Activated T-helper 1 cell treated with anti-CD3 and anti-CD28 coated beads, Interleukin-12 subunit alpha, Interleukin-12 subunit beta, Interleukin-2, Interleukin-4 antibody, amounts not matched to agents 30 ng/mL and 10 ng/mL and 1 ng/mL, durations not matched to agents 14 hours and 24 hours and 36 hours (primary cell): ENCODE results near the gene AMDHD2. TPM values are rescaled to one million over a fixed set of nuclear protein-coding genes. Genes with fewer than 3 reads are reported as not detected.
"Not testable (repeated sequence)": the region's sequence is repeated elsewhere in the genome, so short reads cannot be mapped to it uniquely, and the experiment has no call there.

Experiments used
- DNase-seq: peaks from one replicate; pipeline ENCODE4 v3.0.0; 2021; ENCODE audit warnings: low spot score
- H3K27ac Mint-ChIP-seq: one replicate; pipeline ENCODE4 v1.8.0; 2021; ENCODE audit warnings: mild to moderate bottlenecking, mixed read lengths
- H3K27me3 Mint-ChIP-seq: one replicate; pipeline ENCODE4 v1.8.0; 2022; ENCODE audit warnings: mild to moderate bottlenecking, moderate library complexity, mixed read lengths; ENCODE audit not compliant: insufficient read depth
- H3K36me3 Mint-ChIP-seq: one replicate; pipeline ENCODE4 v1.8.0; 2021; ENCODE audit warnings: low read depth, mixed read lengths
- H3K4me1 Mint-ChIP-seq: one replicate; pipeline ENCODE4 v1.8.0; 2021; ENCODE audit warnings: low read depth, mixed read lengths
- H3K4me3 Mint-ChIP-seq: one replicate; pipeline ENCODE4 v1.8.0; 2021; ENCODE audit warnings: mild to moderate bottlenecking, moderate library complexity, mixed read lengths
- H3K9me3 Mint-ChIP-seq: one replicate; pipeline ENCODE4 v1.8.0; 2021; ENCODE audit warnings: mixed read lengths
- intact Hi-C: fragments of 100-400 bp; cut with micrococcal nuclease; formaldehyde crosslinking; loops from one replicate; pipeline ENCODE4 v1.15.1; 2024
- total RNA-seq: library from RNA; stranded (reverse); gene quantifications from 2 replicates; pipeline ENCODE4 v1.2.3, GENCODE V29; 2022

Gene AMDHD2
- total RNA-seq, 1 donor from 2014 or later: 38.3 TPM

DNA sequence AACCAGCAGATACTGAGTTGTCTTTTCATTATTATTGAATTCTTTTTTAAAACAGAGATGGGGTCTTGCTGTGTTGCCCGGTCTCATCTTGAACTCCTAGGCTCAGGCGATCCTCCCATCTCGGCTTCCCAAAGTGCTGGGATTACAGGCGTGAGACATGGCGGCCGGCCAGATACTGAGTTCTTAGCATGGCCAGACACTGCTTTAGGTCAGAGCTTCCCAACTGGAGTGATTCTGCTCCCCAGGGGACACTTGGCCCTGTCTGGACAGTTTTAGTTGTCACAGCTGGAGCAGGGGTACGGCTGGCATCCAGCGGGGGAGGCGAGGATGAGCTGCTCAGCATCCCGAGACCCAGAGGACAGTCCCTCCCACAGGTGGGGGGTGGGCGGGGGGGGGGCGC is 58.7 kb downstream of the AMDHD2 start:
- H3K36me3 Mint-ChIP-seq, H3K27me3 Mint-ChIP-seq, H3K4me3 Mint-ChIP-seq, intact Hi-C loops, H3K27ac Mint-ChIP-seq, H3K9me3 Mint-ChIP-seq, H3K4me1 Mint-ChIP-seq, DNase-seq: not testable (repeated sequence)

DNA sequence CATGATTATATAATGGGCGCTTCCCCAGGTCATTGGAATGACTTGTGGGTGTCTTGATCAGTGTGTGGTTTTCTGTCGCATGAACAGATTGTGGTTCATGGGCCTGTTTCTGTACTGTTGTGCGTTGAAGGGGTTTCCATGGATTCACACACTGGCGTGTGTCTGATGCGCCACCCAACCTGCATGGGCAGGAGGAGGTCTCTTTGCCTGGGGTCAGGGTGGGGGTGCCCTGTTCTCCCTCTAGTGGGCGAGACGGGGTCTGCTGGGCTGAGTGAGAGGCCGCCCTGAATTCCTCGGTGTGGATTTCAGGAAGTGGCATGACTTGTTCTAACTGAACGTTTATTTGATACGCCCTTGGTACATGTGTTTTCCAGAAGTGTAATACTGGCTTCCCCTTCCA is 60.0 kb downstream of the AMDHD2 start:
- H3K4me3 Mint-ChIP-seq, H3K27ac Mint-ChIP-seq, DNase-seq, H3K9me3 Mint-ChIP-seq, H3K4me1 Mint-ChIP-seq, intact Hi-C loops, H3K27me3 Mint-ChIP-seq, H3K36me3 Mint-ChIP-seq: not testable (repeated sequence)

DNA sequence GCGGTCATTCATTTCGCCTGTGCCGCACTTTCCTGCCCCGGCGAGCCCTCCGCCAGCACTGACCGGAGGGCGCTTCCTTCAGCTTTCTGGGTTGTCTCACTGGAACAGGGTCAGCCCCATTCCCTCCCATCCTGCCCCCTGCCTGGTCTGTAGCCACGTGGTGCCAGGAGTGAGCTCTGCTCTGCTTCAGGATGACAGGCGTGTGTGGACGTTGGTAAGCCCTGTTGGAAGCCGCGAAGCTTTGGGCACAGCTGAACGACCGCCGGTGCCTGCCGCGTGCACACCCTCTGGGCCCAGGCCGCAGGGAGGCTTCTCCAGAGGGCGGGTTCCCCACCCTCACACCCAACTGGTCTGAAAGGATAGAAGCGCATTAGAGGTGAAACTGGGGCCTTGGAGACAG is 60.6 kb downstream of the AMDHD2 start:
- H3K9me3 Mint-ChIP-seq, H3K4me1 Mint-ChIP-seq, H3K36me3 Mint-ChIP-seq, intact Hi-C loops, H3K27me3 Mint-ChIP-seq, H3K4me3 Mint-ChIP-seq, H3K27ac Mint-ChIP-seq, DNase-seq: not testable (repeated sequence)

Other genes starting within 250 kb of the AMDHD2 start
- 9.0 and 10.0 TPM in 2 replicates for gene ABCA3, start 179.6 kb upstream of the AMDHD2 start, total RNA-seq
- 45.3 and 46.7 TPM in 2 replicates for gene CCNF, start 90.9 kb upstream of the AMDHD2 start, total RNA-seq
- 41.0 and 43.9 TPM in 2 replicates for gene TEDC2, start 60.3 kb upstream of the AMDHD2 start, total RNA-seq
- 0.10 TPM in 1 of 2 replicates, not detected in the other for gene NTN3, start 49.1 kb upstream of the AMDHD2 start, total RNA-seq
- 19.6 and 24.6 TPM in 2 replicates for gene TBC1D24, start 45.2 kb upstream of the AMDHD2 start, total RNA-seq
- 117 and 119 TPM in 2 replicates for gene ATP6V0C, start 6.4 kb upstream of the AMDHD2 start, total RNA-seq
- gene CEMP1, start 11.0 kb downstream of the AMDHD2 start, total RNA-seq: 0.23 and 0.49 TPM in 2 replicates
- gene PDPK1, start 17.6 kb downstream of the AMDHD2 start, total RNA-seq: 50.8 and 60.2 TPM in 2 replicates
- gene KCTD5, start 162.2 kb downstream of the AMDHD2 start, total RNA-seq: 63.9 and 69.6 TPM in 2 replicates
- gene PRSS27, start 199.9 kb downstream of the AMDHD2 start, total RNA-seq: 1.7 and 1.8 TPM in 2 replicates
- gene SRRM2, start 232.3 kb downstream of the AMDHD2 start, total RNA-seq: 631 and 639 TPM in 2 replicates